HUES6 (cell line): Measurements from ENCODE around the gene GPRC5A.

Experiments
- H3K27ac ChIP-seq: 2 replicates; pipeline ENCODE4 v1.7.0; 2013; ENCODE audit warnings: low read depth, mild to moderate bottlenecking, low read length, inconsistent platforms
- H3K27me3 ChIP-seq: 2 replicates; pipeline ENCODE4 v1.6.1; 2013; ENCODE audit warnings: low read length; ENCODE audit not compliant: control insufficient read depth, insufficient read depth
- H3K36me3 ChIP-seq: 2 replicates; pipeline ENCODE4 v1.6.1; 2013; ENCODE audit warnings: low read length; ENCODE audit not compliant: control insufficient read depth, insufficient read depth
- H3K4me1 ChIP-seq: 2 replicates; pipeline ENCODE4 v1.6.1; 2013; ENCODE audit warnings: low read length; ENCODE audit not compliant: control insufficient read depth, insufficient read depth
- H3K4me3 ChIP-seq: 2 replicates; pipeline ENCODE4 v1.5.1; 2013; ENCODE audit warnings: low read depth, low read length
- H3K9ac ChIP-seq: one replicate; pipeline ENCODE4 v1.6.1; 2013; ENCODE audit warnings: mild to moderate bottlenecking, low read length
- H3K9me3 ChIP-seq: 2 replicates; pipeline ENCODE4 v1.6.1; 2013; ENCODE audit warnings: low read depth, low read length; ENCODE audit not compliant: control insufficient read depth, insufficient read depth

Gene GPRC5A

DNA sequence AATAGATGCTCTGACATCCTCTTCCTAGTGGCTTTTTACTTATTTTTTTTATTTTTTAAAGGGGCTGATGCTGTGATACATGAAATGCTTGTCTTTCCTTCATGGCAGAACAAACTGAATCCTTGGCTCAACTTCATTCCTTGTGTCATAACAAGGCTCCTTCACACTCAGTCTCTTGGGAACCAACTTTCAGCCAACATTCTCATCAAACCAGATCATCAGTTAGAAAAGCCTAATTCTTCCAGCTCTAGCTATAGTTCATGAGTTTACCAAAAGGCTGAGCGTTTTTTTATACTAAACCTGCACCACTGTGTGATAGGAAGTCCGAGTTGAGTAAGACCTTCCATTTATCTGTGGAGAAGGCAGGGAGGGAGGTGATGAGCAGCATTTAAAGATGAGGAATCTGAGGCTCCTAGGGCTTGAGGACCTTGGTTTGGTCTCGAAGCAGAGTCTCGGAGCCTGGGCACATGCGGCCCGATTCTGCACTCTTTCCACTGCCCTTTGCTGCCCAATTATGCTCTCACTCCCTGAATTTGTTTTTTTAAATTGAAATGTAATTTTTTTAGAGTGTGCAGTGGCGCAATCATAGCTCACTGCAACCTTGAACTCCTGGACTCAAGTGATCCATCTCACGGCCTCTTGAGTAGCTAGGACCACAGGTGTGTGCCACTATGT, 52.4 kb downstream of the GPRC5A start:
- Histone ChIP-seq H3K27ac (no peak overlapping the region), H3K4me1 (no peaks in the 10 kb centered on the region), H3K9ac (no peak overlapping the region)

DNA sequence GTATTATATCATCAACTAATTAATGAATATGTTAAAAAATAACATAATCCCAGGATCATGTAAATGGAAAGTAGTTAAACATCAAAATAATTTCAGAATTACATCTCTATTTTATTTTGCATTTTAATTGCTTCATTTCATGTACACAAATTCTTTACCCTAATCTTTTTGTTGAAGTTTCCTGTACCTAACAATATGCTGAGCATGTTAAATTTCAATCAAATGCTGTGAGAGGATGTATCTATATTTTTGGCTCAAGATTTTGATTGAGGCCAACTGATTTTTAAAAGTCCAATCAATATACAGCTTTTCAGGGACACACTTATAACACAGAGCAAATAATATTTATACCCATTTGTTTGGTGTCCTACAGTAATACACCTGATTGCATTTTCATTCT, 54.2 kb downstream of the GPRC5A start:
- Histone ChIP-seq H3K9ac (no peak overlapping the region), H3K9me3 (no peaks in the 10 kb centered on the region), H3K4me1 (no peaks in the 10 kb centered on the region), H3K36me3 (no peaks in the 10 kb centered on the region), H3K27me3 (no peaks in the 10 kb centered on the region), H3K27ac (no peak overlapping the region), H3K4me3 (no peak overlapping the region)

More for the DNA sequence above, 52.4 kb downstream of the GPRC5A start:
- no peaks in the 10 kb centered on the region for H3K36me3 ChIP-seq
- no peaks in the 10 kb centered on the region for H3K27me3 ChIP-seq
- no peaks in the 10 kb centered on the region for H3K9me3 ChIP-seq
- no peak overlapping the region for H3K4me3 ChIP-seq

DNA sequence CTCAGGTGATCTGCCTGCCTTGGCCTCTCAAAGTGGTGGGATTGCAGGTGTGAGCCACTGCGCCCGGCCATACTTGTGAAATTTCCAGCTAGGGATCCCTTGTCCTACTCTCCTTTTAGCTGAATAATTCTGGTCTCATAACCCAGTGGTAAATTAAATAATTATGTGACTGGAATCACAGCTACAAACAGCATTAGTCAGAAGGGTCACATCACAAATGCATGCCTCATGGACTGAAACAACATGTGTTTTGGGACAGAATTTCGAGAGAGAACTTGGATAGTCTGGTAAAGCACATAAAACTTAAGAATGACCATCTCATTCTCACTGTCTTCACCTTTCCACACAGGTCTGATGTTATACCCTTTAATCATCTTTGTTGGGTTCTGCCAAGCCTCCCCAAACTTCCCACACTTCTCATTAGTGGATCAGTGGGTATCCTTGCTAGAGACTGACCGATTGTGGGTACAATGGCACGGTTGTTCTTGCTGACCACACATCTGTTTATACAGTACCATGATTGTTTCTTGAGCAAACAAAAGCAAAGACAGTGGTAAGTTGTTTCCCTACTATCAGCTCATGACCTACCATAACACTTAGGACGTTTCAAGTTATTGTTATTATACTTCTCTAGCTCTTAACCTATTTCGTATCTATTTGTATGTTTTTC, 55.5 kb downstream of the GPRC5A start:
- Histone ChIP-seq H3K27me3 (no peaks in the 10 kb centered on the region), H3K4me1 (no peaks in the 10 kb centered on the region), H3K4me3 (no peak overlapping the region), H3K9ac (no peak overlapping the region), H3K9me3 (no peaks in the 10 kb centered on the region), H3K36me3 (no peaks in the 10 kb centered on the region), H3K27ac (no peak overlapping the region)

DNA sequence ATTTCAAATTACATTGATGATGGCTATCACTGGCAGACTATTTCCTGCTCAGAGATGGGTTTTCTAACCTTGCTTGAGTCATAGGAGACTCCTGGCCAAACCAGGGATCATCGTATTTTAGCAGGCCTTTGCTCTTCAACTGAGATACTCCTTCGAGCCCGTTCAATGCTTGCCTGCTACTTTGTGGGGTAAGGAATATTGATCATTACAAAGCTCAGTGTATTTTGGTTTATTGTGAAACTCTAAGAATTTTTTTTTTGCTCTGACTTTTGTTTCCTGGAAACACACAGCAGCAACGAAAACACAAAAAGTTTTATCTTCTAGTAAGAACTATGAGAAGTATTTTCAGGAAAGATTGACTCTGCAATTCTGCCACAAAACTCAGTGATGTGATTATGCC, 56.5 kb downstream of the GPRC5A start:
- no peaks in the 10 kb centered on the region for H3K4me1 ChIP-seq
- H3K4me3 ChIP-seq = no peak overlapping the region
- no peak overlapping the region for H3K27ac ChIP-seq

DNA sequence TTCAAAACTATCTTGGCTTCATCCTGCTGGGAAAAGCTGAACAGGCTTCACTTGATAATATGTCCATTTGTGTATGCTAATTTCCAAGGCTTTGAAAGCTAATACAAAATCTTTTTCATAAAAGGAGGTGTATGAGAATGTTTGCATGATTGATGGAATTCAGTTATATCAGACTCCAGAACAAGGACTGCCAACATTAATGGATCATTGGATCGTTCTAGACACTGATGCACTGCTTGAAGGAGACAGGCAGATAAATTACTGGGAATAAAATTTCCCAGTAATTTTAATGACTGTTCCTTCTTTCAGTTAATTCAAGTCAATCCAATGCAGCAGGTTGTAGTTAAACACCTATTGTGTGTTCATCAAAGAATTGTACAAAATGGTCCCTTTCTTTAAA, 60.1 kb downstream of the GPRC5A start:
- Histone ChIP-seq H3K27me3 (no peaks in the 10 kb centered on the region), H3K9ac (no peak overlapping the region), H3K36me3 (no peaks in the 10 kb centered on the region), H3K4me1 (no peaks in the 10 kb centered on the region), H3K9me3 (no peaks in the 10 kb centered on the region), H3K27ac (no peak overlapping the region), H3K4me3 (no peak overlapping the region)

More for the DNA sequence above, 56.5 kb downstream of the GPRC5A start:
- Histone ChIP-seq H3K27me3 (no peaks in the 10 kb centered on the region), H3K36me3 (no peaks in the 10 kb centered on the region), H3K9me3 (no peaks in the 10 kb centered on the region), H3K9ac (no peak overlapping the region)

DNA sequence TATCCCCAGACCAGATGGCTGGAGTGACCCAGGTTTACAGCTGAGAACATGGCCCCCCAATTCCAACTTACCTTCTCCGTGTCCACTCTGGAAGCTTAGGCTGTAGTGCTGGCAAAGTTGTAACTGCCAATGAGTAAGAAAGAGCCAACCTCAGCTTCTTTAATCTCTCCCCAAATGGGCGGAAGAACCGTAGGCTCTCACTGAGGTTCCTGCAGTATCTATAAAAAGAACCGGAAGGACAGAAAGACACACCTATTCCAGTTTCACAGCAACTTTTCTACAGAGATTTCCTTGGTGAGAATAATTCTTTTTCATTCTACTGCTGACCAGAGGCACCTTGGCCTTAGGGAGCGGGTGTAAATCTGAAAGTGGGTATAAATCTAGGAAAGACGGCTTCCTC, 60.7 kb downstream of the GPRC5A start, which contains the start of gene GPRC5D:
TSS of gene GPRC5D (minus strand) at position 135 of the 400 bp plus-strand sequence. CDS start 1,786 bp downstream, outside the sequence.
- no peak within 1 kb of the TSS for H3K27ac ChIP-seq
- no peaks in the 10 kb centered on the region for H3K9me3 ChIP-seq
- no peaks in the 10 kb centered on the region for H3K36me3 ChIP-seq
- no peak within 1 kb of the TSS for H3K4me3 ChIP-seq
- no peak within 1 kb of the TSS for H3K9ac ChIP-seq
- no peaks in the 10 kb centered on the region for H3K4me1 ChIP-seq
- H3K27me3 ChIP-seq = no peaks in the 10 kb centered on the region

DNA sequence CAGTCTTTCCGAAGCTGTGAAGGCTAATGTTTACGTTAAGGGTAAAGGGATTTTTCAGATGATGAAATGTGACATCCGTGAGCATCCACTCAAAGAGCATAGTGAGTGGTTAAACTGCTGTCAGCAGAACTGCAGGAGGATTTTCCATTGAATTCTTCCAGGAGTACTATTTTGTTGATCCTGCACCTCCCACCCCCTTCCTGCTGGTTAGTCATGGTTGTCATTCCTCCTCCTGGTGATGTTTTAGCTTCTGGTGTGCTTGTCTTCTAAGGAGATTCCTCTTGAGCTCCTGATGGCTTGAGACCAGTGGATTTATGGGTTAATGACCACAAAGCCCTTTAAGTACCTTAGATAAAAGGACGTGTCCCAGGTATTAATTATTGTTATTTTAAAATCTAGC, 63.0 kb downstream of the GPRC5A start:
- Histone ChIP-seq H3K27ac (no peak overlapping the region), H3K9ac (no peak overlapping the region), H3K4me3 (no peak overlapping the region), H3K36me3 (no peaks in the 10 kb centered on the region), H3K4me1 (no peaks in the 10 kb centered on the region), H3K9me3 (no peaks in the 10 kb centered on the region), H3K27me3 (no peaks in the 10 kb centered on the region)

DNA sequence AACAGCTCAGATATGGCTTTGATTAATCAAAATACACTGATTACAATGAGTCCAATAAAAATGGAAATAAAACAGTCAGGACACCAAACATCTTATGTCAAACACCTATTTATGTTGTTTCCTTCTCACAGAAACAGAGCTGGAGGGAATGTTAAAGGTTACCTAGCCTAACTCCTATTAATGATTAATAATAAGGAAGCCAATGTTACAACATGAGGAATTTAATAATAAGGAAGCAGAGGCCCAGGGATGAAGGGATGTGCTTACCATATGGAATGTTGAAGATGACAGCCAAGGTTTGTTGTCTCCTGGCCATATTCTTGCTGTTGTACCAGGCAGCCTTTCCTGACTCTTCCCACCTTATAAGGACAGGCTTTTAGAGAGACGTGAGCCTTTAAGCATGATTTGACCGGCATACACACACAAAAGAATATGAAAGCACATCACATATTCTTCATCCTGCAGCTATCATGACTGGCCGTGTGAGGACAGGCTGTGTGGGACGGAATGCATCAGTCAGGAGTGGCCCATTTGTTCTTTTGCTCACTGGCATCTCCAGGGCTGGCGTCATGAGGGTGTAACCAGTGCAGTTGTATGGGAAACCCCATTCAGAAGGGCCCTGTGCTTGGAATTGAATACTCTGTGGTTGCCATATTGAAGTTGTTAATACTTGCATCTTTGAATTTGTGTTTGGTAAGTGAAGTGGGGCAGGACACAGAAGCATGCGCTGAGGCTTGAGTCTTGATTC, 63.7 kb downstream of the GPRC5A start:
- no peaks in the 10 kb centered on the region for H3K27me3 ChIP-seq
- no peaks in the 10 kb centered on the region for H3K36me3 ChIP-seq
- no peak overlapping the region for H3K9ac ChIP-seq
- no peaks in the 10 kb centered on the region for H3K9me3 ChIP-seq
- H3K4me3 ChIP-seq = no peak overlapping the region
- no peak overlapping the region for H3K27ac ChIP-seq
- H3K4me1 ChIP-seq = no peaks in the 10 kb centered on the region

DNA sequence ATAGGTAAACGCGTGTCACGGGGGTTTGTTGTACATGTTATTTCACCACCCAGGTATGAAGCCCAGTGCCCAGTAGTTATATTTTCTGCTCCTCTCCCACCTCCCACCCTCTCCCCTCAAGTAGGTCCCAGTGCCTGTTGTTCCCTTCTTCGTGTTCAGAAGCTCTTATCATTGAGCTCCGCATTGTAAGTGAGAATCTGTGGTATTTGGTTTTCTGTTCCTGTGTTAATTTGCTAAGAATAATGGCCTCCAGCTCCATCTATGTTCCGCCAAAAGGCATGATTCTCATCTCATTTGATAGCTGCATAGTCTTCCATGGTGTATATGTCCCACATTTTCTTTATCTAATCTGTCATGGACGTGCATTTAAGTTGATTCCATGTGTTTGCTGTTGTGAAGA, 67.5 kb downstream of the GPRC5A start:
- Histone ChIP-seq H3K4me3 (no peak overlapping the region), H3K4me1 (no peaks in the 10 kb centered on the region), H3K9me3 (no peaks in the 10 kb centered on the region), H3K27ac (no peak overlapping the region), H3K36me3 (no peaks in the 10 kb centered on the region), H3K9ac (no peak overlapping the region), H3K27me3 (no peaks in the 10 kb centered on the region)

DNA sequence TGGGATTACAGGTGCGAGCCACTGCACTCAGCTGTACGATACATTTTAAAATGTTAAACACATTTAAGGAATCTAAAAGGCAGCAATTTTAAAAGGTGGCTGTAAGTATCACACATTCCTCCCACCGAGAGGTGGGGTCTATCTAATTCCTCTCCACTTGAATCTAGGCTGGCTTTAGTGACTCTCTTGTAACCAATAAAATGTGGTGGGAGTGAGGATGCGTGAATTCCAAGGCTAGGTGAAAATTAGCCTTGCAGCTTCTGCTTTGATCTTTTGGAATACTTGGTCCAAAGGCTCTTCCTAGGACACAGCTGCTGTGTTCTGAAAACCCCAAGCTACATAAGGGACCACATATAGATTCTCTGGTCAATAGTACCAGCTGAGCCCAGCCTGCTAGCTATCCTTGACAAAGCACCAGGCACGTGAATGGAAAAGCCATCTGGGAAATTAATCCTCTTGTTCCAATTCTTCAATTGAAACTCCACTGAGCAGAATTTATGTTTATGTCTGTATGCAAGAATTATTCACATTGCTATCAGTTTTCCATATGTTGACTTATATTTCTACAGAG, 69.4 kb downstream of the GPRC5A start:
- Histone ChIP-seq H3K27me3 (no peaks in the 10 kb centered on the region), H3K36me3 (no peaks in the 10 kb centered on the region), H3K9me3 (no peaks in the 10 kb centered on the region; the same call in 1 of the 2 replicates), H3K9ac (no peak overlapping the region), H3K4me1 (no peaks in the 10 kb centered on the region), H3K4me3 (no peak overlapping the region), H3K27ac (no peak overlapping the region)

DNA sequence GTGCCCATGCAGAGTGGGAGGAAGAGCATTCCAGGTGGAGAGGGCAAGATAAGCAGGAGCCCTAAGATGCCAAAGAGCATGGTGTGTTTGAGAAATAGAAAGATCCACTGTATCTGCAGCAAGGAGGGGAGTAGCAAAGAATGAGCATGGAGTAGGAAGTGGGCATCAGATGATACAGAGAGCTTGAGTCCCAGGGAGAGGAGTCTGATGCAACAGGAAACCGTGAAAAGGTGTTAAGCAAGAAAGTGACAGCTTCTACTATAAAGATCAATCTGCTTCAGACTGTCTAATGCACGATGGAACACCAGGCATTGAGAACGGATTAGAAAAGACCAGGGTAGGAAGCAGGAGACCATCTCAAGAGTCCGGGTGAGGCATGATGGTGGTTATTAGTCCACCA, 72.9 kb downstream of the GPRC5A start:
- H3K9me3 ChIP-seq = no peaks in the 10 kb centered on the region; the same call in 1 of the 2 replicates
- no peaks in the 10 kb centered on the region for H3K4me1 ChIP-seq
- no peak overlapping the region for H3K9ac ChIP-seq
- no peak overlapping the region for H3K27ac ChIP-seq
- H3K27me3 ChIP-seq = no peaks in the 10 kb centered on the region
- H3K36me3 ChIP-seq = no peaks in the 10 kb centered on the region
- no peak overlapping the region for H3K4me3 ChIP-seq
